HG03045 (cell line): Measurements from ENCODE around the gene ZNF48.
"Not testable (repeated sequence)": the region's sequence is repeated elsewhere in the genome, so short reads cannot be mapped to it uniquely, and the experiment has no call there.

Experiments
- ATAC-seq: cut with Tn5 transposase; IDR thresholded peaks from one replicate; pipeline ENCODE4 v1.9.1; 2021; ENCODE audit warnings: mild to moderate bottlenecking, moderate library complexity; ENCODE audit not compliant: unreplicated experiment

Gene ZNF48

GRCh38 chr16:30377050-30377811 is 18.0 kb upstream of the ZNF48 start:
- ATAC-seq = no peak

GRCh38 chr16:30377812-30378235 is 17.4 kb upstream of the ZNF48 start:
- ATAC-seq = peak; percentile 45

- ATAC-seq = peak; percentile 83
These were observed 16.7 kb upstream of the ZNF48 start for GRCh38 chr16:30378236-30379157.

- no peak for ATAC-seq
These were observed 15.9 kb upstream of the ZNF48 start for GRCh38 chr16:30379158-30379783.

GRCh38 chr16:30380072-30380802 is 15.0 kb upstream of the ZNF48 start:
- no peak for ATAC-seq

- ATAC-seq = no peak
These were observed 14.4 kb upstream of the ZNF48 start for GRCh38 chr16:30380803-30381208.

GRCh38 chr16:30381291-30382041 is 13.8 kb upstream of the ZNF48 start:
- no peak for ATAC-seq

- no peak for ATAC-seq
These were observed 12.9 kb upstream of the ZNF48 start, which contains the start of gene SEPTIN1 for GRCh38 chr16:30382111-30382881. Gene SEPTIN1, minus strand, starts transcription at chr16:30382561. Its CDS starts 19 bp downstream, at chr16:30382542.

GRCh38 chr16:30383521-30383920 is 11.7 kb upstream of the ZNF48 start:
- no peak for ATAC-seq

- no peak for ATAC-seq
These were observed 547 bp upstream of the ZNF48 start for GRCh38 chr16:30394592-30395154.

- ATAC-seq = no peak
These were observed 869 bp downstream of the ZNF48 start for GRCh38 chr16:30395992-30396585.

- ATAC-seq = not testable (repeated sequence)
These were observed 1.4 kb downstream of the ZNF48 start for GRCh38 chr16:30396627-30397026.

GRCh38 chr16:30397056-30397455 is 1.8 kb downstream of the ZNF48 start:
- no peak for ATAC-seq

- no peak for ATAC-seq
These were observed 2.8 kb downstream of the ZNF48 start for GRCh38 chr16:30397776-30398660.

- ATAC-seq = no peak
These were observed 3.6 kb downstream of the ZNF48 start for GRCh38 chr16:30398661-30399434.

- no peak for ATAC-seq
These were observed 4.4 kb downstream of the ZNF48 start for GRCh38 chr16:30399435-30400186.
